Upper lobe of right lung (tissue), 1 donor: ENCODE results near the gene ITGAL. TPM values are rescaled to one million over a fixed set of nuclear protein-coding genes. Genes with fewer than 3 reads are reported as not detected.
"Not testable (repeated sequence)": the region's sequence is repeated elsewhere in the genome, so short reads cannot be mapped to it uniquely, and the experiment has no call there.

ENCODE experiments used
- ATAC-seq: fragments of 200-7000 bp; cut with Tn5 transposase; one replicate; pipeline ENCODE4 v1.9.1; 2020; ENCODE audit warnings: mild to moderate bottlenecking, moderate library complexity
- DNase-seq: peaks from one replicate; pipeline ENCODE4 v3.0.0-alpha.2; 2020
- H3K27ac ChIP-seq: fragments of 200-600 bp; one replicate; pipeline ENCODE4 v1.8.0; 2022
- H3K27me3 ChIP-seq: fragments of 200-600 bp; one replicate; pipeline ENCODE4 v1.8.0; 2022; ENCODE audit warnings: mild to moderate bottlenecking
- H3K36me3 ChIP-seq: fragments of 200-600 bp; one replicate; pipeline ENCODE4 v1.8.0; 2022
- H3K4me1 ChIP-seq: fragments of 200-600 bp; one replicate; pipeline ENCODE4 v1.8.0; 2022
- H3K4me3 ChIP-seq: fragments of 200-600 bp; one replicate; pipeline ENCODE4 v1.8.0; 2022; ENCODE audit warnings: mild to moderate bottlenecking
- H3K9me3 ChIP-seq: fragments of 200-600 bp; one replicate; pipeline ENCODE4 v1.8.0; 2022
- CTCF ChIP-seq: fragments of 200-600 bp; IDR thresholded peaks from one replicate; pipeline ENCODE4 v1.8.0; 2022; ENCODE audit warnings: antibody characterized with exemption
- intact Hi-C: fragments of 100-400 bp; cut with DNase I; formaldehyde crosslinking; loops from one replicate; pipeline ENCODE4 v1.11.0; 2022
- total RNA-seq: library from RNA; stranded (reverse); fragmentation: NEBNext Ultra II Directional; extraction: Animal tissue kit (Norgen Biotek cat#: 25700); gene quantifications from one replicate; pipeline ENCODE4 v1.2.1, GENCODE V29; 2021
- donor health status: DM: no; HTN: yes; CAD: no; lungs with severe emphysema.

The ITGAL gene
- total RNA-seq, 1 donor from 2014 or later: 62.8 TPM

DNA sequence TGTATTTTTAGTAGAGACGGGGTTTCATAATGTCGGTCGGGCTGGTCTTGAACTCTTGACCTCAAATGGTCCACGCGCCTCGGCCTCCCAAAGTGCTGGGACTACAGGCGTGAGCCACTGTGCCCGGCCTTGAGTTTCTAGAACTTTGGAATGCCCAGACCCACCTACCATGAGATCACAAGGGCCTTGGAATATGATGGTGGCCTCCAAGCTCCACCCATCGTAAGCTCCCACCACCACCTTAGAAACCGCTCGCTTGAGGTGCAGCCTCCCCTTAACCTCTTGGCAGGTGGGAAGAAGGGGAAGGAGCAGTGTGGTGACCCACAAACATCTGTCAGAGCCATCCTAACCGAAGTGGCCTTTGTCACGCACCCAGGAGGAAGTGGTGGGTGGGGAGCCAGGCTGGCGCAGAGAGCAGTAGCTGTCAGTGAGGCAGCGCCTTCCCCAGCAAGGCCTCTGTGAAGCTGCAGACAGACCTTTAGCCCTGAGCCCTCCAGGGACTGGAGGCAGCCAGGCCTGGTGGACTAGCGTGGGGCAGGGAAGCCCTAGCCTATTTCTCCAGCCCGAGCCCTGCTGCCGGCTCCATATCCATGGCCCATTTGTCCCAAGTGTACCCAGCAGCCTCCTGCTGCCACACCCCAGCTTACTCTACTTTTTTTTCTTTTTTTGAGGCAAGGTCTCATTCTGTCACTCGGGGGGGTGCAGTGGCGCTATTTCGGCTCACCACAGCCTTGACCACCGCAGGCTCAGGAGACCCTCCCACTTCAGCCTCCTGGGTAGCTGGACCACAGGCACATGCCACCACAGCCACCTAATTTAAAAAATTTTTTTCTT is 13.8 kb upstream of the ITGAL start:
- Histone ChIP-seq H3K4me3 (no peak overlapping the region), H3K9me3 (no peaks in the 10 kb centered on the region), H3K27ac (peak overlapping the region; percentile 66), H3K4me1 (peaks cover 5% of the 10 kb centered on the region), H3K27me3 (no peaks in the 10 kb centered on the region), H3K36me3 (no peaks in the 10 kb centered on the region)
- ATAC-seq: peak; percentile 96
- intact Hi-C loops: no loop called here
- peak; percentile 84 for DNase-seq
- TF ChIP-seq CTCF: no peak

- H3K4me1 ChIP-seq: peaks cover 5% of the 10 kb centered on the region
- no peak overlapping the region for H3K4me3 ChIP-seq
- ATAC-seq: no peak
- no peak for TF ChIP-seq CTCF
- no peak for DNase-seq
- no peaks in the 10 kb centered on the region for H3K27me3 ChIP-seq
- intact Hi-C loops: no loop called here
- peak overlapping the region; percentile 66 for H3K27ac ChIP-seq
- no peaks in the 10 kb centered on the region for H3K36me3 ChIP-seq
- H3K9me3 ChIP-seq: no peaks in the 10 kb centered on the region
Measured at GRCh38 chr16:30459456-30459855, 13.1 kb upstream of the ITGAL start.

- H3K27ac ChIP-seq, H3K9me3 ChIP-seq, DNase-seq, intact Hi-C loops, ATAC-seq, H3K27me3 ChIP-seq, H3K4me3 ChIP-seq, H3K4me1 ChIP-seq, H3K36me3 ChIP-seq: not testable (repeated sequence)
Measured at GRCh38 chr16:30461426-30461825, 11.1 kb upstream of the ITGAL start.

DNA sequence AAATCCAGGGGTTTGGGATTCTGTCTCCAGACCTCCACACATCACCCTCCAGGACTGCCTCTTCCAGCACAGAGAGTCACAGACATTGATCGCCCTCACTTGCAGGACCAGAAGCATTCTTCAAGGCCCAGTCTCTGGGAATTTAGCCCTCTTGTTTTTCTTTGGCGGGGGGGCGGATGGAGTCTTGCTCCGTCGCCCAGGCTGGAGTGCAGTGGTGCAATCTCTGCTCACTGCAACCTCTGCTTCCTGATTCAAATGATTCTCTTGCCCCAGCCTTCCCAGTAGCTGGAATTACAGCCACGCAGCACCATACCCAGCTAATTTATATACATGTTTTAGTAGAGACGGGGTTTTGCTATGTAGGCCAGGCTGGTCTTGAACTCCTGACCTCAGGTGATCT is 8.5 kb upstream of the ITGAL start:
- H3K4me3 ChIP-seq: no peak overlapping the region
- no peak for TF ChIP-seq CTCF
- no peak overlapping the region for H3K27ac ChIP-seq
- H3K36me3 ChIP-seq: no peaks in the 10 kb centered on the region
- ATAC-seq: peak; percentile 24
- no peaks in the 10 kb centered on the region for H3K27me3 ChIP-seq
- intact Hi-C loops: no loop called here
- no peaks in the 10 kb centered on the region for H3K9me3 ChIP-seq
- no peak for DNase-seq
- H3K4me1 ChIP-seq: peaks cover 2% of the 10 kb centered on the region

DNA sequence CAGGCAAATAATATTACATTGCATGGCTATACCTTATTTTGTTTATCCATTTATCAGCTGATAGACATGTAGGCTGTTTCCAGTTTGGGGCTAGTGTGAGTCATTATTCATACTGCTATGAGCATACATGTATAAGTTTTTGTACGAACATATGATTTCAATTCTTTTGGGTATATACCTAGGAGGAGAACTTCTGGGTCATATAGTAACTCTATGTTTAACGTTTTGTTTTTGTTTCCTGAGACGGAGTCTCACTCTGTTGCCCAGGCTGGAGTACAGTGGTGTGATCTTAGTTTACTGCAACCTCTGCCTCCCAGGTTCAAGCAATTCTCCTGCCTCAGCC is 2.4 kb upstream of the ITGAL start:
- no peaks in the 10 kb centered on the region for H3K36me3 ChIP-seq
- no peak for TF ChIP-seq CTCF
- H3K4me3 ChIP-seq: no peak overlapping the region
- intact Hi-C loops: no loop called here
- H3K4me1 ChIP-seq: peaks cover 7% of the 10 kb centered on the region
- no peaks in the 10 kb centered on the region for H3K9me3 ChIP-seq
- H3K27me3 ChIP-seq: peaks cover 9% of the 10 kb centered on the region
- peak overlapping the region; percentile 18 for H3K27ac ChIP-seq
- DNase-seq: no peak
- no peak for ATAC-seq

- Histone ChIP-seq H3K27me3 (peaks cover 9% of the 10 kb centered on the region), H3K4me1 (peaks cover 7% of the 10 kb centered on the region), H3K27ac (peak overlapping the region; percentile 18), H3K4me3 (no peak overlapping the region), H3K36me3 (no peaks in the 10 kb centered on the region), H3K9me3 (no peaks in the 10 kb centered on the region)
- DNase-seq (no peak), ATAC-seq (no peak)
- intact Hi-C loops: no loop called here
- TF ChIP-seq CTCF: no peak
Measured at GRCh38 chr16:30470632-30470995, 1.9 kb upstream of the ITGAL start.
